GM21717 (cell line): Measurements from ENCODE around the gene RBFOX2.
"Not testable (repeated sequence)": the region's sequence is repeated elsewhere in the genome, so short reads cannot be mapped to it uniquely, and the experiment has no call there.

Experiments used
- ATAC-seq: cut with Tn5 transposase; IDR thresholded peaks from one replicate; pipeline ENCODE4 v1.9.1; 2021; ENCODE audit warnings: mild to moderate bottlenecking, moderate library complexity; ENCODE audit not compliant: unreplicated experiment

Gene RBFOX2

DNA sequence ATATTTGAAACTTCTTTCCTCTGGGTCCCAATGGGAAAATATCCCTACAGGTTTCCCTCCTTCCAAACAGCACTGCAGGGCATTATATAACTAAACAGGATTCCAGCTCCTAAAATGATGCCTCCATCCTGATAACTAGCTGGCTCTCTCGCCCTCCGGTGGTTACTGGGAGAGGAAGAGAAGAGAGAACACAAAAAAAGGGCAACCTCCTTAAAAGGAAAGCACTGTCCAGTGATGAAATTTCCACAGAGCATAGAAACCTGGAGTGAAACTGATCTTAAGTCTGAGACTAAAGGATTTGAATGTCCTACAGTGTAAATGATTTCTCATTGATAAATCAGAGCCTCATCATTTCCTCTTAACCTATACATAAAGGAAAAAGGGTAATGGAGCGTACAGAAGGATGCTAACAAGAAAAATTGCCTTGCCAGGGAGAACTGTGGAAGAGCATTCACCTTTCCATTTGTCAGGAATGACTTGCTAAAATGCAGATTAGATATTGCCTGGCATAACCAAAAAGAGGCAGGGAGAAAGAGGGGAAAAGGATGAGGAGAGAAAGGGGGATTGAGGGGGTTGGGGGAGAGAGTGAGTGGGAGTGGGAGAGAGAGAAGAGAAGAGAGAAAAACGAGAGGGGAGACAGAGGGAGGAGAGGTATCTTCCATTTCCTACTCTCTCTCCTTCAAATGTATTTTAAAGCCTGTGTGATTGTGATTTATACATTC, 189.6 kb downstream of the RBFOX2 start:
- ATAC-seq, result no peak

DNA sequence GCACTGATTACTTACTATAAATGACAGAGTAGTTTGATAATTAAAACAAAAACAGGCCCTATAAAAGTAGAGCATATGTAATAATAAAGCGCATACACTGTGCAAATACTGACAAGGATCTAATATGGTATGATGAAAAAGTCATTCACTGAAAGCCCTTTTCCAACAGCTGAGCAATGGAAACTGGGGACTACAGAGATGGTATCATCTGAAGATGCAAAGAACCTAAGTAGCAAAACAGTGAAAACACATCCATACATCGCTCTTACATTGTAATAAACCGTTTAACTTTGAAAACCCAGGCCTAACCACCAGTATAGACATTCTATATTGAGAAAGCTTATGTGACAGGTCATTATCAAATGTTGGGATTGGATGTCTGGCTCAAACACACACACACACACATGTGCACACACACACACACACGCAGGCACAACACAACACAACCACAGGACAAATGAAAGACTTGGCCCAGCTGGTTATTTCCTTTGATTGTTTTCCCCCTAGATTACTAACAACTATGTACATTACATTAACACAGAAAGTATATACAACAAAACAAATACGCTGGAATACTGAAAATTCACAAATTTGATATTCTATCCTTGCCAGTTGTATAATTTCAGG, 191.4 kb downstream of the RBFOX2 start:
- no peak for ATAC-seq

DNA sequence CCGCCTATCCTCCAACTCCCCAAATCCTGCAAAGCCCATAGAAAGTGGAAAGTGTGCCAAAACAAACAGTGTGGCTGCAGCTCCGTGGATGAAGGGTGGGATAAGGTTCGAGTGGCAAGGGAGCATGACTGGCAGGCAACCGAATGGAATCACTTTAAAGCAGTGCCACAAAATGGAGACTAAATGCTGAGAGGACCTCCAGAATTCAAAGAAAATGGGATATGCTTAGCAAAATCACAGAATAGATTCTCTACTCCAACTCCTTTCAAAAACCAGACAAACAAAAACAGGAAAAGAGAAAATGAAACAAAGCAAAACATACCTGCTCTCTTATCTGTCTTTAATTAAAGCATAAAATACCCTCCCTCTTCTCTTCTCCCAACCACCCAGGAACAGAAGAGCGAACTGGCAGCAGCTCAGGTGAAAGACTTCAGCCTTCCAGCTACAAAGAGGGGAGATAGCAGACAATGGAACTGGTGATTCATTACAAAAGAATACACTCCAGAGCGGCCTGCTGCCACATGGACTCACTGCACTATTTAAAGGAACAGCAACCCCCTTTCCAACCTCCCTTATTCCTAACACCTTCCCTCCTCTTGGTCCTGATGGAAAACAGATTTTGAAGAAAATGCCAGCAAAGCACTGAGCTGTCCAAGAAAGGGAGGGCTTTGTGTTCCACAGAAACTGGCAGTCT, 192.5 kb downstream of the RBFOX2 start:
- no peak for ATAC-seq

DNA sequence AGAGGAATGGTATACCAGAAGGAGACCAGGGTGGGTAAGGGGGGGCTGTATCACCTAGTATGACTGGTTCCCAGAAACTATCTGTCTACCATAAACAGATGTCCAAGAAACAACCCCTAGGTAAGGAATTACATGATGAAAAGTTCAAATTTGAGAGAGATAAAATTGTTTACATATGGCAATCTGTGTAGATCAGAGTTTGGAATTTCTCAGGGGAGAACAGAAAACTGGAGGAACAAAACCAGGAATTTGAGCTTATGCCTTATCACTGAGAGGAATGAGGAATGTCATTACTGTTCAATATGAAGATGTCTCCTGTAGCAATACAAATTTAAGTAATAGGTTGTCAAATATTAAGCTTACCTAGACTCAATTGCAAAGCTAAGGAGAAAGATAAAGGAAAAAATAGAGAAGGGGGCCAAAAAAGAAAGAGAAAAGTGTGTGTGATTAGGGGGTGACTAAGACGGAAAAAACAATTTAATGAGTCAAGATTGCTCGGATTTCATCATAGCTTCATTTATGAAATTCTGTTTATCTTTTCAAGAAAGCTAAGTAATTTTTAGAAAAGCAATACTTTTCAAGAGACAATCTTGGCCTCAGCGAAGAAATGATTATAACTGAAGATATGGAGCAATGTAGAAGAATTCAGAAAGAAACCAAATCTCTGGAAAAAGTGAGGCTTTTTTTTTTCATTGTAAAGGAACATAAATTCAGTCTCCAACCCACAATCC, 193.2 kb downstream of the RBFOX2 start:
- no peak for ATAC-seq

DNA sequence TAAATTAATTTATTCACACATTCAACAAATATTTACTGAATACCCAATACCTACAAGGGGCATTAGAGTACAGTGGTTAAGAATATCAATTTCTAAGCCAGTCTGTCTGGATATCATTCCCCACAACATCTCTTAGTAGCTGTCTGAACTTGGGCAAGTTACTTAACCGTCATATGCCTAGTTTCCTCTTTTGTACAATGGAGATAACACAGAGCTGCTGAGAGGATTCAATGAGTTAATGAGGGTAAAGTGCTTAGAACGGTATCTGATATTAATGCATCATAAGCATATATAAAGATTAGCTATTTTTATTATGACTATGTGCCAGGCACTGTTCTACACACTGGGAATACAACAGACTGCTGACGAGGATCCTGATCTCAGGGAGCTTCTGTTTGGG, 194.6 kb downstream of the RBFOX2 start:
- ATAC-seq, result no peak

DNA sequence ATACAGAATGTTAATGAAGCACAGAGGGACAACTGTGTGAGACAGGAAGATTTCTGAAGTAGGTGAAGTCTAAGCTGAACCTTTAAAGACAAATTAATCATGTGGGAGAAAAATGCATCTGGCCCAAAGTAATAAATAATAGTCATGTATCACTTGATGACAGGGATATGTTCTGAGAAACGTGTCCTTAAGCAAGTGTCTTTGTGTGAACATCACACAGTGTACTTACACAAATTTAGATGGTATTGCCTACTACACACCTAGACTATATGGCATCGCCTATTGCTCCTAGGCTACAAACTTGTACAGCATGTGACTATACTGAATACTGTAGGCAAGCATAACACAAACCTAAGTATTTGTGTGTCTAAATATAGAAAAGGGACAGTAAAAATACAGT, 198.3 kb downstream of the RBFOX2 start:
- ATAC-seq, result no peak

DNA sequence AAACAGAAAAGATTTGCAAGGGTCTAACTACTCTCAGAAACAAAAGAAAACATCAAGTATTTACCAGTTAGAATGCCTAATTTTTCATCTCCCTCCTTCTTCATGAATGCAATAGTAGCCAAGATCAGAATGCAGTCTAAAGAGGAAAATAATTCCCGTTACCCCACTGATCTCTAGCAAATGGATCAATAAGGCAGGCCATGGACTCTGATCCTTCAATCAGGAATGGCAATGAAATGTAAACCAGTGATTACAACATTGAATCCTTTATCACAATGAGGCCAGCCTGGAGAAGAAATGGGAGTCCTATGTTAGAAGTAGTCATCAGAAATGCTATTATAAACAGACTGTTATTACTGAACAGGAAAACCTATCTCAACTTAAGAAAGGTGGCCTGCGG, 204.4 kb downstream of the RBFOX2 start:
- ATAC-seq, result no peak

DNA sequence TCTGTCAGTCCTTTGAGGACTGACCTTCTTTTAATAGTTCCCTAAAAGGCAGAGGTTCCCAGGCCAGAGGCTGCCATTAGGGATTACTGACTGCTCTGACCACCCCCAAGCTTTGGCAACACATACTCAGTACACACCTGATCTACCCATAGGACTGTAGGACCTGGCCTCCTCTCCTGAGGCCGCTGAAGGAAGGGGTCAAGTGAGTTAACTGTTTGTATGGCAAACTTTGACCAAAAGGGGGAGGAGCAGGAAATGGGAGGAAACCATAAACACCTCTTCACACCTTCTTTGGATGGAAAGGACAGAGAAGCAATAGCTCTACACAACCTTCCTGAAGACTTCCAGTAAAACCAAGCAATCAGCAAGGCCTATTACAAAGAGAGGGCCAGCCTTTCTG, 207.0 kb downstream of the RBFOX2 start:
- no peak for ATAC-seq

DNA sequence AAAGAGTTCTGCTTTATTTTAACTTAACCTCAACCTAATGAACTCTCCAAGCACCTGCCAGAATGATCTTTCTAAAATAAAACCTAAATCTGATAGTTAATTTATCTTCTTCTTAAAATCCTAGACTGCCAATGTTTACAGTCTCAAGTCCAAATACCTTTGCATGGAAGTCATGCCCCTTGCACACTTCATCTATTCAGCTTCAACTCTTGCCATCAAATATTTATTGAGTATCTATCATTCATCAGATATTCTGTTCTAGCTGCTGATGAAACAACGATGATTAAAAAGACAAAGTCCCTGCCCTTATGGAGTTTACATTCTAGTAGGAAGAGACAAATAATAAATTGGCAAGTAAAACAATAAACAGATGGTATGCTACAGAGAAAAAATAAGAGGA, 209.2 kb downstream of the RBFOX2 start:
- ATAC-seq, result no peak

DNA sequence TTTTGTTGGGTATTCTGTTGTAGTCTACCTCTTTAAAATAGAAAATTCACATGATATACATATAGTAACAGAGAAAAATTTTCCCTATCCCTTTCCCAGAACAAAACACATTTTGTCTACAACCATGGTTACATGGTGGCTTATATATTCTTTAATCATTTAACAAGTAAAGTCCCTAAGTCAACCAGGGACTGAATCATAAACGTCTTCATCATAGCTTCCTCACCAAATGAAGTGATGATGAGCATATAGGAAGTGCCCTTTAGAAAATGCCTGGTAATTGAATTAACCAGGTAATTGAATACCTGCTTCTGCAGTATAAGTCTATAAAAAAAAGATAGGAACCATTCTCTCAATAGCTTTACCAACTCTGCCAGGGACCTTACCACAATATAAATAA, 209.7 kb downstream of the RBFOX2 start:
- ATAC-seq, result no peak

DNA sequence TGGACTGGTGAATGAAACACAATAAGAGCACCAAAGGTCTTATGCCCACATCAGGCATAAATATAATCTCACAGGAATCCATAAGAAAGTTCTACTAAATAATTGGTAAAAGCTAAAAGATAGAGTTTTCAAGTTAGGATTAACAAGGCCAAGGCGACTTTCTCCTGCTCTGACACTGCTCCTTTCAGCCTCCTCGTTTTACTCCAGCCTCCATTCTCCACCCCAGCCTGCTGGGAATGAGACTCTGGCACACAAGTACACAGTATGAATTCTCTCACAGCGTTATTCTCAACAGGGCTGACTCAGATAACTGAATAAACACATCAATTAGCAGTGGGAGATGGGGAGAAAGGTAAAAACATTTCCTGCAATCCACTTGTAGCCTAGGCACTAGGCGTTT, 216.0 kb downstream of the RBFOX2 start:
- no peak for ATAC-seq

DNA sequence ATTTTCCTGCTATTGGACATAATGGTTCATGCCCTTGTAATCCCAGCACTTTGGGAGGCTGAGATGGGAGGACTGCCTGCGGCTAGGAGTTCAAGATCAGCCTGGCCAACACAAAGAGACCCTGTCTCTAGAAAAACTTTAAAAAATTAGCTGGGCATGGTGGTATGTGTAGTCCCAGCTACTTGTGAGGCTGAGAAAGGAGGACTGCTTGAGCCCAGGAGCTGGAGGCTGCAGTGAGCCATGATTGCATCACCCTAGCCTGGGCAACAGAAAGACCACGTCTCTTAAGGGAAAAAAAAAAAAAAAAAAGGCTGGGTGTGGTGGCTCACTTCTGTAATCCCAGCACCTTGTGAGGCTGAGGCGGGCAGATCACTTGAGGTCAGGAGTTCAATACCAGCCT, 217.0 kb downstream of the RBFOX2 start:
- ATAC-seq, result no peak

DNA sequence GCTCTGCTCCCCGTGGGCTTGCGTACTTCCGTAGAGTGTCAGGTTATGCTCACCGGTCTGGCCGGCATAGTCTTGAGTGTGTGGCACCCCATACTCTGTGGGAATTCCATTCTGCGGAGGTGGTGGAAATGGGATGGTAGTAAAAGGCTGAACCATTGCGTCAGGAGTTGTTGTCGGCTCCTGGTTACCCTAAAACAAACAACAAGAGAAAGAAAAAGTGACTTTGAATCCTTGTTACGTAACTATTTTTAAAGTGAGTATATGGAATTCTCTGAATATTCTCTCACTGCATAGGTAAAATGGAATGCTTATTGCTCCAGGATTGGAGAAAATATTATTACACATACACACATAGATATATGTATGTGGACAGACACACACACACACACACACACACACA, 218.8 kb downstream of the RBFOX2 start:
- no peak for ATAC-seq

DNA sequence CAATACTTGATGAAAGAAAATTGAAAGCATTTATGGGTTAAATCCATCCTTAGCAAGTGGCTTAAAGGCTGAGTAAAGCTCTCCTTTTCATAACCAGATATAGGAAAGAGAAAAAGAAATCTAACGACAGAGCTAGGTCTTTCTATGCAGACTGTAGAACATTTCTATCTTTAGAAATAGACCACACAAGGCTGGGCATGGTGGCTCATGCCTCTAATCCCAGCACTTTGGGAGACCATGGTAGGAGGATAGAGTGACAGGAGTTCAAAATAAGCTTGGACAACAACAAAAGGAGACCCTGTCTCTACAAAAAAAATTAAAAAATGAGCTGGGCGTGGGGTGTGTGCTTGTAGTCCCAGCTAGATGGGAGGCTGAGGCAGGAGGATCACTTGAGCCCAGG, 220.2 kb downstream of the RBFOX2 start:
- no peak for ATAC-seq

DNA sequence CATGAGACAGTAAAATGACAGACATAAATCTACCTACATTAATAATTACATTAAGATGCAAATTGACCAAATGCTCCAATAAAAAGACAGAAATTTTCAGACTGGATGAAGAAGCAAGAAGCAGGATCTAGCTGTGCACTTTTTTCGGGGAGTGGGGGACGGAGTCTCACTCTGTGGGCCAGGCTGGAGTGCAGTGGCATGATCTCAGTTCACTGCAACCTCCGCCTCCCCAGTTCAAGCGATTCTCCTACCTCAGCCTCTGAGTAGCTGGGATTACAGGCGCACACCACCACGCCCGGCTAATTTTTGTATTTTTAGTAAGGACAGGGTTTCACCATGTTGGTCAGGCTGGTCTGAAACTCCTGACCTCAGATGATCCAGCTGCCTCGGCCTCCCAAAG, 222.0 kb downstream of the RBFOX2 start:
- not testable (repeated sequence) for ATAC-seq

DNA sequence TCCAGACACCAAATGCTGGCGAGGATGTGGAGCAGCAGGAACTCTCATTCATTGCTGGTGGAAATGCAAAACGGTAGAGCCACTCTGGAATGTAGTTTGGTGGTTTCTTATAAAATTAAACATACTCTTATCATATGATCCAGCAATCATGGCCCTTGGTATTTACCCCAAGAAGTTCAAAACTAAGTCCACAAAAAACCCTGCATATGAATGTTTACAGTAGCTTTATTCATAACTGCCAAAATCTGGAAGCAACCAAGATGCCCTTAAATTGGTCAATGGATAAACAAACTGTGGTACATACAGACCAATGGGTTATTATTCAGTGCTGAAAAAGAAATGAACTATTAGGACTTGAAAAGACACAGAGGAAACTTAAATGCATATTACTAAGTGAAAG, 223.2 kb downstream of the RBFOX2 start:
- no peak for ATAC-seq

DNA sequence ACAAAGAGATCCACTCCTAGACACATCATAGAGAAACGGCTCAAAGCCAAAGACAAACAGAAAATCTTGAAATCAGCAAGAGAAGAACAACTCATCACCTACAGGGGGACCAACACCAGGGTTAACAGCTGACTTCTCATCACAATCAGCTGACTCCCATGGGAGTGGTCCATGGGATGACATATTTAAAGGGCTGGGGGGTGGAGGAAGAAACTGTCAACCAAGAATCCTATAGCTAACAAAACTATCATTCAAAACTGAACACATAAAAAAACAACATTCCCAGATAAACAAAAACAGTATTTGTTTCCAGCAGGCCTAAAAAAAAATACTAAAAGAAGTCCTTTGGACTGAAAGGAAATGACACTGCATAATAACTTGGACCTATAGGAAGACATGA, 224.2 kb downstream of the RBFOX2 start:
- ATAC-seq, result no peak

DNA sequence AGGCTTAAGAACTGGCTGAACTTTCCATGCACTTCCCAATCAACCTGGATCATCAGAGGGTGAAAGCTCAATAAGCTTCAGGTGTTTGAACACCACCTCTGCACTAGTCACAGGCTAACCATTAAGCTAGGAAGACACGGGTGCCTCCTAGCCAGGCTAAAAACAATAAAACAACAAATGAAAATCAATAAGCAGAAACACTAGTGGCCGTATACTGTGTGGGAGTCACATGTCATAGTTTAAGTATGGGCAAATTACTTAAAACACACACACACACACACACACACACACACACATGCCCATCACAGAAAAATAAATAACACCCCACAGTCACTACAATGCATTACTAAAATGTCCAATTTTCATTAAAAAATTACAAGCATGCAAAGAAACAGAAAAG, 225.7 kb downstream of the RBFOX2 start:
- ATAC-seq, result no peak

DNA sequence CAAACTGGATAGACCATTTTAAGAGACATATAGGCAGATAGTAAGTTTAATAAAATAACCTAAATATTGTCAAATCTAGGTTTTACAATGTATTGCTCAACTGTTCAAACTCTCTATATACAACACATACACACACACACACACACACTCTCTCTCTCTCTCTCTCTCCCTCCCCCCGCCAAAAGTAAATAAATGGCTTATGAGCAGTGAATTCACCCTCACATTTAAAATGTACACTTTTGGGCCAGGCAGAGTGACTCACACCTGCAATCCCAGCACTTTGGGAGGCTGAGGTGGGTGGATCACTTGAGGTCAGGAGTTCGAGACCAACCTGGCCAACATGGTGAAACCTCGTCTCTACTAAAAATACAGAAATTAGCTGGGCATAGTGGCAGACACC, 227.3 kb downstream of the RBFOX2 start:
- not testable (repeated sequence) for ATAC-seq

DNA sequence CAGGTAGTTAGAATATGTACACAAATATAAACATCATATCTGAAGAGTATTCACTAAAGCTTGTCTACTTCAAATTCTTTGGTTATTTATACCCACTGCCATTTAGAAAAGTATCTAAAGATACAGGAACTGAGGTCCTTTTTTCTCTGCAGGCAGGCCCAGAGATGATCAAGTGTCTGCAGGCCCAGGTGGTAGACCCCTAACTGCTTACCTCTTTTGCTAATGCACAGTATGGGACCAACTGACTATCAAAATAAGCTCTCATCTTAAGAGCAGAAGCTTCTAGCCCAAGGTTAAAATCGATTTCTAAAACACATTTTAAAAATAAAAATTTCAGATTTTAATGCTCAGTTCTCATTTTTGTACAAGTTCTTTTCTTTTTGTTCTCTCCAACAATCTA, 229.5 kb downstream of the RBFOX2 start:
- no peak for ATAC-seq

DNA sequence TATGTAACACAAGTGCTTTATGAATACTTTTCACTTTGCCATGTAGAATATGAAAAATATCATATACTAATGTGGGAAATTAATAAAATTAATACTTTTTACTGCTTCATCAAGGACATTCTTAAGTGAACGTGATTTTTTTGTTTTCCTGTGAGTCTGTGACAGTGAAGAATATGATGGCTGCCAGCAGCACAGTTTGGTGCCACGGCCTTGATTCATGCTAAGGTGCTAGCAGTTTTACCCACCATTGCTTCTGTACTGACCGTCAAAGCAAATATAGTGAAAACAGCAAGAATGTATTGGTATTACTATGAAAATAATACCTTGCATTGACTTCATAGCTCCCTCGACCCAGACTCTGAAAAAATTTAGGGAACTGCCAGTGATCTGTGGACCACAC, 231.2 kb downstream of the RBFOX2 start:
- no peak for ATAC-seq

DNA sequence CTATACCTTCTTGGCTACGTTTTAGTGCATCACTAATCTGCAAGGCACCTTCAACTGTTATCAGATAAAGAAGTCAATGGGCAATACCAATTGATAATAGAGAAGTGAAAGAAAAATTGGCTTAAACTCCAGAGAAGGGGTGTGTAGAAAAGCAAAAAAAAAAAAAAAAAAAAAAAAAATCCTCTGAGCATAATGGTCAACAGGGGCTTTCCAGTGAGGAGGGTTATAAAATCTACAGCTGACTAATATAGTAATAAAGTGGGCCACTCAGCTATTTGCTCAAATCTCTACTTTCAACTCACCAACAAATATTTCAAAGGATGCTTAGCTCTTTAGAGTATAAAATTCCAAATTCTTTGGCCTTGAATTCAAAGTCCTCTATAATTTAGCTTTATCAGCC, 233.1 kb downstream of the RBFOX2 start:
- ATAC-seq, result no peak
